DMS79 (cell line): Measurements from ENCODE around the gene C9orf57.
"Not testable (repeated sequence)": the region's sequence is repeated elsewhere in the genome, so short reads cannot be mapped to it uniquely, and the experiment has no call there.

Experiments
- DNase-seq: peaks from one replicate; lab custom pipeline; 2025; lab: John Stamatoyannopoulos, UW

The C9orf57 gene

GRCh38 chr9:72023596-72023995, 36.8 kb downstream of the C9orf57 start:
- DNase-seq, result no peak

DNA sequence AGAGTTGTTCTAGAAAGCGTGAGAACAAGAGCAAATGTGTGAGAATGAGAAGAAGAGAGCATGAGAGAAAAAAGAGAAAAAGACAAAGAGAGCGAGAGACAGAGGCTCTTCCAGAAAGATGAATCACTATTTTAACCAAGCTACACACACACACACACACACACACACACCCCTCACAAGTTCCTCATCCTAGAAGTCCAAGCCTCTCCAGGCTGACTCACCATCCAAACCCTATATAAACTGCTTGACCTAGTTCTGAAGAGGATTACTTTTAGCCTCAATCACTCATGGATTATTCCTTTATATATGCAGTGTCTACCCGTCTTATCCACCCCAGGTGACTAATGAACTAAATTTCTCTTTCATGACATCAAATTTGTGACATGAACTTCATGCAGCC, 37.6 kb downstream of the C9orf57 start:
- no peak for DNase-seq

DNA sequence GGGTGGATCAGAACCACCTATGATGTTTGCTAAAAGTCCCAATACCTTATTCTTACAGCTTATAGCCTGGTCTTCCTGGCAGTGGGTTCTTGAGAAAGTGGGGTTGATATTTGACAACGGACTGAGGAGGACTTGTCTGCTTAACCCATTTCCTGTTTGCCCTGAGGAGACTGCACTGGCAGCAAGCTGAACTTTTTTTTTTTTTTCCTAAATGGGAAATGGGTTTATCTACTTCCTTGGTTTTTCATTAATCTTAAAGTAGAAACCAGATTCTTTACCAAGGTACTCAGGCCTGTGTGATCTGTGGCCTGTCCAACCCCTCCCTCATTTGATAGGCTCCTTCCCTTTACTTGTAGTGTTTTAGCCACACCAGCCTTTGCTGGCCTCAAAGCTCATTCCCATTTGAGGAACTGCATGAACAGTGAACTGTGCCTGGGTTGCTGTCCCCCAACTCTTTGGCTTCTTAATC, 47.1 kb downstream of the C9orf57 start:
- DNase-seq, result no peak

- no peak for DNase-seq
Measured at GRCh38 chr9:72012646-72013045, 47.8 kb downstream of the C9orf57 start.

DNA sequence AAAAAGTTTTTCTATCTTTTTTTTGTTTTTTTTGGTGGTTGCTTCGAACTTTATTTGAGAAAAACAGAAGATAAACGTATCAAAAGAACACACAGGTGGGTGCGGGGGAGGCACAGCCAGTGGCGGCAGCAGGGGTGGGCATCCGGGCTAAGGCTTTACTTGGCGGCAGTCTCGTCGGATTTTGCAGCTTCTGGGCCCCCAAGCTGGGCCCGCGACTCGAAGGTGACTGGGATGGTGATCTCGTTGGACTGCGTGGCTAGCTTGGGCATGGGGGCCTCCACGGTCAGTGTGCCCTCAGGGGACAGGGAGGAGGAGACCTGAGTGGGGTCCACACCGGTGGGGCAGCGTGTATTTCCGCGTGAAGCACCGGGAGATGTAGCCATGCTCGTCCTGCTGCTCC, 52.7 kb downstream of the C9orf57 start:
- not testable (repeated sequence) for DNase-seq

DNA sequence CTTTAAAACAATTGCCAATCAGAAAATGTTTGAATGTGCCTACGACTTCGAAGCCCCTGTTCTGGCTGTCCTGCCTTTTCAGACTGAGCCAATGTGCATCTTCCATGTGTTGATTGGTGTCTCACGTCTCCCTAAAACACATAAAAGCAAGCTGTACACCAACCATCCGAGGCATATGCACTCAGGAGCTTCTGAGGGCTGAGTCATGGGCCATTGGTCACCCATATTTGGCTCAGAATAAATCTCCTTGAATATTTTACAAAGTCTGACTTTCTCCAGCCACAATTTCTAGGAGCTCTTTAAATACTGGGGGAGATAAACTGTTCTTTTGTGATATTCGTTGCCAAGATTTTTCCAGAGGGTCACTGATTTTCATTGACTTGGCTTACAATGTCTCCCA, 53.9 kb downstream of the C9orf57 start:
- no peak for DNase-seq

DNA sequence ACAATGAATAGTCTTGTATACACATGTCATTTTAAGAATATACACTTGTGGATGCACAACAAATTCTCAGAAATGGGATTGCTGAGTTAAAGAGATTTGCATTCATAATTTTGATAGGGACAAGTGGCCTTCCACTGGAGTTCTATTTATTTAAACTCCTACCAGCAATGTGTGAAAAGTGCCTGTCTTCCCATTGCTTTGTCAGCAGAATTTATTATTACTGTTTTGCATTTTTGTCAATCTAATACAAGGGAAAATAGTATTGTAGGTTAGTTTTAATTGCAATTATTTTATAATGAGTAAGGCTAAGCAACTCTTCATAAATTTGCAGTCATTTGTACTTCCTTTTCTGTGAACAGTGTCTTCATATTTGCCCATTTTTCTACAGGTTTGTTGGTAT, 55.0 kb downstream of the C9orf57 start:
- DNase-seq, result no peak
